ENCODE measurements around the gene SETBP1.
A peak's percentile ranks its signal among the peaks of the same experiment; 100 is the strongest.

The SETBP1 gene

GRCh38 chr18:44968336-44968735 lies 287.6 kb downstream of the SETBP1 start:
- no peak for DNase-seq (ENCODE audit: low read depth)
- TF ChIP-seq, protein P1, sequence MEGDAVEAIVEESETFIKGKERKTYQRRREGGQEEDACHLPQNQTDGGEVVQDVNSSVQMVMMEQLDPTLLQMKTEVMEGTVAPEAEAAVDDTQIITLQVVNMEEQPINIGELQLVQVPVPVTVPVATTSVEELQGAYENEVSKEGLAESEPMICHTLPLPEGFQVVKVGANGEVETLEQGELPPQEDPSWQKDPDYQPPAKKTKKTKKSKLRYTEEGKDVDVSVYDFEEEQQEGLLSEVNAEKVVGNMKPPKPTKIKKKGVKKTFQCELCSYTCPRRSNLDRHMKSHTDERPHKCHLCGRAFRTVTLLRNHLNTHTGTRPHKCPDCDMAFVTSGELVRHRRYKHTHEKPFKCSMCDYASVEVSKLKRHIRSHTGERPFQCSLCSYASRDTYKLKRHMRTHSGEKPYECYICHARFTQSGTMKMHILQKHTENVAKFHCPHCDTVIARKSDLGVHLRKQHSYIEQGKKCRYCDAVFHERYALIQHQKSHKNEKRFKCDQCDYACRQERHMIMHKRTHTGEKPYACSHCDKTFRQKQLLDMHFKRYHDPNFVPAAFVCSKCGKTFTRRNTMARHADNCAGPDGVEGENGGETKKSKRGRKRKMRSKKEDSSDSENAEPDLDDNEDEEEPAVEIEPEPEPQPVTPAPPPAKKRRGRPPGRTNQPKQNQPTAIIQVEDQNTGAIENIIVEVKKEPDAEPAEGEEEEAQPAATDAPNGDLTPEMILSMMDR (IDR thresholded peaks at IDR 0.05; ENCODE audit: insufficient read depth, low read depth, low read length, missing control alignments): no peak
- no peak overlapping the region for H3K4me3 ChIP-seq (ENCODE audit: low read depth, low read length)

GRCh38 chr18:44969214-44969795 lies 288.6 kb downstream of the SETBP1 start:
- H3K4me3 ChIP-seq (ENCODE audit: low read depth, low read length): no peak overlapping the region
- no peak for DNase-seq (ENCODE audit: low read depth)
- TF ChIP-seq, protein P1 (IDR thresholded peaks at IDR 0.05; ENCODE audit: insufficient read depth, low read depth, low read length, missing control alignments): no peak

DNA sequence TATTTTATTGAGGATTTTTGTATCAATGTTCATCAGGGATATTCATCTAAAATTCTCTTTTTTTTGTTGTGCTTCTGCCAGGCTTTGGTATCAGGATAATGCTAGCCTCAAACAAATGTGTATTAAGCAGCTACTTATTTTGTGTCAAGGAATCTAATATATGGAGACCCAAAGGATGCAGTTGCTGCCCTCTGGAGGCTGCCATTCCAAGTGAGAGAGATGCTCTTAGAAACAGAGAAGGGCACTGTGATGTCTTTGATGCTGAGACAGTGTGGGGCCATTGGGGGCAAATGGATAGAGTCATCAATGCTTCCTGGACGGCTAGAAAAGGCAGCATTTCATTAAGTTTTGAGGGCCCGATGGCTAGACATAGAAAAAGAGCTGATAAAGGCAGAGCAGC lies 292.6 kb downstream of the SETBP1 start:
- no peak overlapping the region for H3K4me3 ChIP-seq (ENCODE audit: low read depth, low read length)
- TF ChIP-seq, protein P1 (IDR thresholded peaks at IDR 0.05; ENCODE audit: insufficient read depth, low read depth, low read length, missing control alignments): no peak
- peak; percentile 46 for DNase-seq (ENCODE audit: low read depth)

- H3K4me3 ChIP-seq (ENCODE audit: low read depth, low read length): no peak overlapping the region
- TF ChIP-seq, protein P1 (IDR thresholded peaks at IDR 0.05; ENCODE audit: insufficient read depth, low read depth, low read length, missing control alignments): no peak
- DNase-seq (ENCODE audit: low read depth): no peak
Observed at GRCh38 chr18:44974174-44974573, 293.5 kb downstream of the SETBP1 start.

GRCh38 chr18:44977856-44978255 lies 297.2 kb downstream of the SETBP1 start:
- TF ChIP-seq, protein P1 (IDR thresholded peaks at IDR 0.05; ENCODE audit: insufficient read depth, low read depth, low read length, missing control alignments): no peak
- DNase-seq (ENCODE audit: low read depth): no peak
- H3K4me3 ChIP-seq (ENCODE audit: low read depth, low read length): no peak overlapping the region

DNA sequence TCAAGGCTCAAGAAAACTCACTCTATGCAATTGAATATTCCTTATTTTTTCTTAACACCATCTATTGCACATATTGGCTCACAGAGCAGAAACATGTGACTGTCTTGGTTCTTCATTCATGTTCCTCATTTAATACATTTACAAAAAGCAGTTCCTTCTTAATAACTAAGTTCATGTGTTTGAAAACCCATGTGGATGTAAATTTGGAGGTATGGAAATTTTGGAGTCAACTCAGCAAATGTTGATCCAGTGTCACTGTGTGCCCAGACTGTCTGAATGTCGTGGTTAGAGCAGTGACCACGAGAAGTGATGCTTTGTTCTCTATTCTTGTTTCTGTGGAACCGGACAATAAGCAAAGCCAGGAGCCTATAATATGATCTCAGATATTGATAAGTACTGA lies 299.1 kb downstream of the SETBP1 start:
- no peak overlapping the region for H3K4me3 ChIP-seq (ENCODE audit: low read depth, low read length)
- TF ChIP-seq, protein P1 (IDR thresholded peaks at IDR 0.05; ENCODE audit: insufficient read depth, low read depth, low read length, missing control alignments): no peak
- DNase-seq (ENCODE audit: low read depth): no peak

- no peak for DNase-seq (ENCODE audit: low read depth)
- no peak overlapping the region for H3K4me3 ChIP-seq (ENCODE audit: low read depth, low read length)
- TF ChIP-seq, protein P1 (IDR thresholded peaks at IDR 0.05; ENCODE audit: insufficient read depth, low read depth, low read length, missing control alignments): no peak
Observed at GRCh38 chr18:44981121-44981520, 300.4 kb downstream of the SETBP1 start.
